Measurements from ENCODE around the gene IFT80.
"Not testable (repeated sequence)": the region's sequence is repeated elsewhere in the genome, so short reads cannot be mapped to it uniquely, and the experiment has no call there.

IFT80 gene

DNA sequence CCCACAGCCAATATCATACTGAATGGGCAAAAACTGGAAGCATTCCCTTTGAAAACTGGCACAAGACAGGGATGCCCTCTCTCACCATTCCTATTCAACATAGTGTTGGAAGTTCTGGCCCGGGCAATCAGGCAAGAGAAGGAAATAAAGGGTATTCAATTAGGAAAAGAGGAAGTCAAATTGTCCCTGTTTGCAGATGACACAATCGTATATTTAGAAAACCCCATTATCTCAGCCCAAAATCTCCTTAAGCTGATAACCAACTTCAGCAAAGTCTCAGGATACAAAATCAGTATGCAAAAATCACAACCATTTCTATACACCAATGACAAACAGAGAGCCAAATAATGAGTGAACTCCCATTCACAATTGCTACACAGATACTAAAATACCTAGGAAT is 36.1 kb downstream of the IFT80 start:
- not testable (repeated sequence) for DNase-seq (ENCODE audit: low read depth)

DNA sequence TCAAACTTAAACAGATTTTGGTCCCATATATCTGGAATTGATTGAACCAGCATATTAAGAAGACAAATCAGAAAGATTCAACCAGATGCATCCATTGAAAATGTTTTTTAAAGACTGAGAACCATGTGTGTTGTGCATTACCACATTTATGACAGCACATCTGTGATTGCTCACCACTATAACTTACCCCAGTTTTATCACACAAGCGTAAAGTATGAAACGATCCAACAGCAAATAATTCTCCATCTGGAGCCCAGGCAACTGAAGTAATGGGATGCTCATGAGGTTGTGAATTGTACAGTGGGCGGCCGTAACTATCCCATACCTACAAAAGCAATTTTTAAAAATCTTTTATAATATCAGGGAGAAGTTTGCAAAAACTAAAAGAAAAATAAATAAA is 43.2 kb downstream of the IFT80 start:
- DNase-seq (ENCODE audit: low read depth) = no peak

DNA sequence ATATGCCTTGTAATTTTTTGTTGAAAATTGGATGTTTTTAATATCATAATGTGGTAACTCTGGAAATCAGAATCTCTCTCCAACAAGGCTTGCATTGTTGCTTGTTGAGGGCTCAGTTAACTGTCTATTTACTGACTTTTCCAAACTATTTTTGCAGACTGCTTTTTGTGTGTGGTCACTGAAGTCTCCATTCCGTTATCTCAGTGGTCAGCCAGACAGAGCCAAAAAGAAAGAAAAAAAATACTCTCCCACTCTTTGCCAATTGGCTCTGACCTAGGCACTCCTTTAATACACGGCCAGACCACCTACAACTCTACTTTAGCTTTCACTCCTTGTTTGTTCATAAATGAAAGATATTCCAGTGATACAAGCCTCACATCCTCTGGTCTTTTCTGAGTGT is 52.5 kb downstream of the IFT80 start:
- no peak for DNase-seq (ENCODE audit: low read depth)

DNA sequence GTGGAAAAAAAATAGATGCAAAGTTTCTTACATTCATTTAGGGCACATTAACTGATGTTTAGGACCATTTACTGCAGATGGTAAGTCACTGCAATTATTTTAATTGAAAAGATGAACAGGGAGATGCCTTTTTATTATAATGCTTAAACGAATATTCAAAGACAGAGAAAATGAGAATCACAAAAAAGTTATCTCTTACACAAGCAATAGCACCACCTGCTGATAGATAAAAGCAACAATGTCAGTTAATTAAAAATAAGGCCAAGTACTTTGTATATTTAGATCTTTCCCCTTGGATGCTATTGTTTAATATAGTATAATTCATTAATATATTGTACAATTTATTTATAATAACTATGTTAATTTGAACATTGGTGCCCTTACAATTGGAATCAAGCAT is 55.9 kb downstream of the IFT80 start:
- DNase-seq (ENCODE audit: low read depth) = no peak

DNA sequence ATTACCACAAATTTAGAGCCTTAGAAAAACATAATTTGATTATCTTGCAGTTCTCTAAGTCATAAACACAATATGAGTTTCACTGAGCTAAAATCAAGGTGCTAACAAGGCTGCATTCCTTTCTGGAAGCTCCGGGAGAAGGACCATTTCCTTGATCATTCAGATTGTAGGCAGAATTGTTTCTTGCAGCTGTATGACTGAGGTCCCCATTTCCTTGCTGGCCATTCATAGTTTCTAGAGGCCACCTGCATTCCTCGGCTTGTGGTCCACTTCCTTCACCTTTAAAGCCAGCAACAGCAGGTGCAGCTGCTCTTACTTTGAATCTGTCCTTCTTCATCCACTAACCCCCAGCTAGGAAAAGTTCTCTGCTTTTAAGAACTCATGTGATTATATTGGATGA is 58.7 kb downstream of the IFT80 start:
- DNase-seq (ENCODE audit: low read depth) = no peak

DNA sequence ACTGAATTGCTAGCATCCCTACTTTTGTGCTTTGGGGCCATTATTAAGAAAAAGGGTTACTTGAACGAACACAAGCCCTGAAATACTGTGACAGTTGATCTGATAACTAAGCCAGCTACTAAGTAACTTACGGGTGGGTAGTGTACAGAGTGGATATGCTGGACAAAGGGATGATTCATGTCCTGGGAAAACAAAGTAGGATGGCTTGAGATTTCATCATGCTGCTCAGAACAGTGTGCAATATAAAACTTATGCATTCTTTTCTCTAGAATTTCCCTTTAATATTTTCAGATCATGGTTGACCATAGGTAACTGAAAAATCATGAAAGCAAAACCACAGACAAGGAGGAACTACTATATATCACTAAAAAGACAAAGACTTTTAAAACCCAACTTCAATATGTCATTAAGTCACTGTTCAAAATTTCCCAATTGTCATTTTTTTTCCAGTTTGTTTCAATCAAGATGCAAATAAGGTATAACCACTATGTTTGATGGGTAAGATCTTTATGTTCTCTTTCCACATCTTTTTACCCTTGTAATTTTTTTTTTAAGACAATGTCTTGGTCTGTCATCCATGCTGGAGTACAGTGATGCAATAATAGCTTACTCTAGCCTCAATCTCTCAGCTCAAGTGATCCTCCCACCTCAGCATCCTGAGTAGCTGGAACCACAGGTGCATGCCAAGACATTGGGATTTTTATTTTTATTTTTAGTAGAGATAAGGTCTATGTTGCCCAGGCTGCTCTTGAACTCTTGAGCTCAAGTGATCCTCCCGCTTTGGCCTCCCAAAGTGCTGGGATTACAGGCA is 67.7 kb downstream of the IFT80 start:
- no peak for DNase-seq (ENCODE audit: low read depth)

DNA sequence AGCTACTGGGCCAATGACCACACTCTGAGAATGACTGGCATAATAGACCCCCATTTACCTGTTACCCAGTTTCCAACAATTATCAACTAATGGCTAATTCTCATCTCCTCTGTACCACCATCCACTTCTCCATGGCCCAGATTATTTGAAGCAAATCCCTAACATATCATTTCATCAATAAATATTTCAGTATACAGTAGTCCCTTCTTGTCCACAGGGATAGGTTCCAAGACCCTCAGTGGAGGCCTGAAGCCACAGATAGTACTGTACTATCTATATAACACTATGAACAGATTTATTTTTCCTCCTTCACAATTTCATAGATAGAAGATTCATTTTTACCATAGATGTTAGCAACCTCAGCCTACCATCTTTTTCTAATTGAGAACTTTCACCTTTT is 68.3 kb downstream of the IFT80 start:
- no peak for DNase-seq (ENCODE audit: low read depth)

DNA sequence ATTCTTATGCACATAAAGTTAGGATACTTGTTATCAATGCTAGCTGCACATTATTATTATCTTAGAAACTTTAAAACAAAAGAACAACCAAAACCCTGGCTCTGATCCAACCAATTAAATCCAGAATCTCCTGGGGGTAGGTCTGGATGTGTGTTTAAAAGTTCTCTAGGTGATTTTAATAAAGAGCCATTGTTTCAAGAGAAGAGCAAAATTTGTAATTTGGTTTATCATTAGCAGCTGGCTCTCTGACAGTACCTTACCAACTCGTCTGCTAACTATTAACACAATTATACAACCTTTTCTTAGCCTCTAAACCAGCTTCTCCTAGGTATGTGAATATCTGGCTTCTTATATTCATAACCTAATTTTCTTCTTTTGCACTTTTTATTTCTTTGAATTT is 68.9 kb downstream of the IFT80 start:
- no peak for DNase-seq (ENCODE audit: low read depth)

DNA sequence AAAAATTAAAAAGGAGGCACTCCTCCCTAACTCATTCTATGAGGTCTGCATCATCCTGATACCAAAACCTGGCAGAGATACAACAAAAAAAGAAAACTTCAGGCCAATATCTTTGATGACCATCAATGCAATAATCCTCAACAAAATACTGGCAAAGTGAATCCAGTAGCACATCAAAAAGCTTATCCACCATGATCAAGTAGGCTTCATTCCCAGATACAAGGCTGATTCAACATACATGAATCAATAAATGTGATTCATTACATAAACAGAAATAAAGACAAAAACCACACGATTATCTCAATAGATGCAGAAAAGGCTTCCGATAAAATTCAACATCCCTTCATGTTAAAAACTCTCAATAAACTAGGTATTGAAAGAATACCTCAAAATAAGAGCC is 72.7 kb downstream of the IFT80 start:
- DNase-seq (ENCODE audit: low read depth) = not testable (repeated sequence)

DNA sequence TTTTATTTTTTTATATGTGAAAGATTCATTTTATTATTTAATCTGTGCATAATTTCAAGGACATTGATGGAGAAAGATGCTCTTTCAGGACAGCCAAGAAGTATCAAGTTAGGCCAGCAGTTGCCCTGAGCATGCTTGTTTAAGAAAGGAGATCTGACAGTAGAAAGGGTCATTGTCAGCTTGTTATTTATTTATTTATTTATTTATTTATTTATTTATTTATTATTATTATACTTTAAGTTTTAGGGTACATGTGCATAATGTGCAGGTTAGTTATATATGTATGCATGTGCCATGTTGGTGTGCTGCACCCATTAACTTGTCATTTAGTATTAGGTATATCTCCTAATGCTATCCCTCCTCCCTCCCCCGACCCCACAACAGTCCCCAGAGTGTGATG is 77.2 kb downstream of the IFT80 start:
- DNase-seq (ENCODE audit: low read depth) = not testable (repeated sequence)

DNA sequence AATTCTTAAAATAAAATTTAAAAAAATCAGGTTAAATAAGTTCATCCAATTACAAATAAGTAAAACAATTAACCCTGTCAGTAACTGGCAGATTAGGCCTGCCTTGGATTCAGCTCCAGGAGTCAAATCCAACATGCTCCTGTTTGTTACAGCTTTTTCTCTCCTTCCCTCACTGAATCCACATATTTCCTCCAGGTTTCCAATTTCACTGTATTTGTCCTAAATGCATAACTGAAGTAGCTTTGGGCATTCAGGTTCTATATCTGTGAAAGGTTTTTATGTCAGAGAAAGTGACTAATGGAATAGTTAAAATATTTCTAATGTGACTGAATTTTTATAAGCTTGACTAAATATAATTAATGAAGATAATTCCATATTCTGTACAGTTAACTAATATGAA is 79.7 kb downstream of the IFT80 start:
- no peak for DNase-seq (ENCODE audit: low read depth)

DNA sequence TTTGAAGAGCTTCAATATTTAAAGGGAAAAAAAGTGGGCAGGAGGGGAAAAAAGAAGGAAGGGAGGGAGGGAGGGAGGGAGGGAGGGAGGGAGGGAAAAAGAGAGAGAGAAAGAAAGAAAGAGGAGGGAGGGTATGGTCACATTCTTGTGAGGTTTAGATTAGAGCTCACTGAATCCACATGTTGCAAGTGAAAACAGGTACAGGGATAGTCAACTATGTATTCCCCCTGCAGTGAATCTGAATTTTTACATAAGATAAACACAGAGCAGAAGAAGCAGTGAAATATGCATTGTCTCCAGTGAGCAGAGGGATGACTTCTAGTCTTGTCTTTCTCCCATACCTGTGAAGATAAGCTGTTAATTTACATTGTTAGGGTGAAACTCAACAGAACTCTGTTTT is 84.0 kb downstream of the IFT80 start:
- DNase-seq (ENCODE audit: low read depth) = no peak

DNA sequence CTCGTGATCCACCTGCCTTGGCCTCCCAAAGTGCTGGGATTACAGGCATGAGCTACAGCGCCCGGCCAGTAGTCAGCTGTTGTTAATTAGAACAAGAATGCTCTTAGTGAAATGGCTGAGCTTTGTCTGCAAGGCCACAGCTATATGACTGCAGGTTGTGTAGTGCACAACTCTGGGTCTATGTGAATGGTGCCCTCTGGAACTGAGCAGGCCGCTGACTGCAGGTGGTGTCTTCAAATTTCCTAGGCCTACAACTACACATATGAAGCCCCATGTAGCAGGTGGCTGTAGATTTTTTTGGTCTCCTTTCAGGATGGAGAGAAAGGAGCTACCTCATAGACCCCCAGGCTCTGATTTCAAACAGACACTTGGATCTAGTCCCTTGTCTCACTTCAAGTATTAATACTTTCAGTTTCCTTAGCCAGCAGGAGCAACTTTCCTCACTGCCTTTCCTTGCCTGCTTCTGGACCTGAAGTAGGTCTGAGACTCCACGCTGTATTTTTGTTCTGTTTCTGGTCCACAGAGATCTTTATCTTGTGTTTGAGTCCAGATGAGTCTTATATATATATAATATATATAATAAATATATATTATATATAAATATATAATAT is 86.9 kb downstream of the IFT80 start:
- no peak for DNase-seq (ENCODE audit: low read depth)

DNA sequence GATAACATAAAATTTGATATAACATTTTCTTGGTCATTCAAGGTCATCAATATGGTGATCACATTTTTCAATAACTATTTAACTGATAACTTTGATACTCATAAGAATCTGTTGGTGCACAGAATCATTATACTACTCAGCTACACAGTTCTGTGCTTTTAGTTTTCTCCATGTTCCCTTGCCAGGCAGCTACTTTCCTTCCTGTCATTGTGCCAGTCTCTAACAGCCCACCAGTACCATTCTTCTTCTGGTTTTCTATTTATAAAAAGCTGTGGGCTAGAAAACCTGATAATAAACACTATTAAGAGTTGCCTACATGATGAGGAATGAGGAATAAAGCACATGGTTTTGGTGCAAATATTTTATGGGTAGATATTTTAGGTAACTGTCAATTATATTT is 96.2 kb downstream of the IFT80 start:
- DNase-seq (ENCODE audit: low read depth) = no peak

DNA sequence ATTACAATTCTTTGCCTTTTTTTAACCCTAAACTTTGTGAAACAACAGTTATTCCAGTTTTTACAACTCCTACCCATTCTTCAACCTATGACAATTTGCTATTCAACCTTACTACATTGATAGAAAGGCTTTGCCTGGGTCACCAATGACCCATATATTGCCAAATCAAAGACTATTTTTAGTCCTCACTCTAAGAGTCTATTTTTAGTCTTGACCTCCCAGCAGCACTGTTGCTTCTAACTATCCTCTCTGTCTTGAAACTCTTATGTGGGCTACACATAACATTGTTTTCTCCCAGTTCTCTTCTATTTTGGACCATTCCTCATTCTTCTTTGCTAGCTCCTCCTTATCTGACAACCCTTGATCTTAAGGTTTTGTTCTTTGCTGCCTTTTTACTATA is 102.4 kb downstream of the IFT80 start:
- DNase-seq (ENCODE audit: low read depth) = no peak

DNA sequence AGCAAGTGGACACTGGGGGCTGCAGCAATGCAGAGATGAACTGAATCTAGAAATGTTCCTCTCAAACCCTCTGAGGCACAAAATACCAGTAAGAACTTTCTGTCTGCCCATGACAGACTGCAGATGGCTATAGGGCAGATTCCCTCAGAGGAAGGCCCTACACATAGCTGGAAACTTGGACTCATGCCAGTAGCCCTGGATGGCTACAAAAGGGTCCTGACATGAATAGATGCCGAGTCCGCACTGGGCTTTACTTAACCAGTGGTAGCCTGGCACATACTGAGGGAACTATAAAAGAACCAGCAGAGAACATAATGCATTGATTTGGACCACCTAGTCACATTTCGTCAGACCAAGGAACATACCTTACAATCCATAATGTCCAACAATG is 107.1 kb downstream of the IFT80 start:
- DNase-seq (ENCODE audit: low read depth) = no peak

DNA sequence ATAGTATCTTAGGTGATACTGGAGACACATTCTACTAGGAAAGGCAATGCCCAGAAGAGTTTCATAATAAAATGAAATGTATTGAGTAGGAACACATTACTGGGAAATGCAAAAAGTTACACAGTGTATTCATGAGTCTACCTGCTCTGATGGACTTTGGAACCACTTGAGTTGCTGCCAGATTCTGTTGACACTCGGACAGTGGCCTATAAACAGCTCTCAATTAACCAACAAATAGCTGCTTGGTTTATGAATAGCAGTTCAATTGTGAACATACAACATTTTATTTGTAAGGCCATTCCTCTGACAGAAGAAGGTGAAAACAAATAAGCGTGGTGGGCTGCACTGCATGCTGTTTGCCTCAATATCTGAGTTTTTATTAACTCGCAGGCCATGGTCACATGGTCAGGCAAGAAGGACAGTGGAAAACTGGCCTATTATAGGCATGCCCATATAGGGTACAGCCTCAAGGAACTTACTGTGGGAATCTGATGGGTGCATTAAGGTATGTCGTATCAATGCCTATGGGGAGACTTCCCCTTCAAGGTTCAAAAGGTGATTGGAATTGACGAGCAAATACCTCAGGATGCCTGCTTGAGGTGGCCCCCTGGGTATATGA is 107.6 kb downstream of the IFT80 start:
- DNase-seq (ENCODE audit: low read depth) = no peak

DNA sequence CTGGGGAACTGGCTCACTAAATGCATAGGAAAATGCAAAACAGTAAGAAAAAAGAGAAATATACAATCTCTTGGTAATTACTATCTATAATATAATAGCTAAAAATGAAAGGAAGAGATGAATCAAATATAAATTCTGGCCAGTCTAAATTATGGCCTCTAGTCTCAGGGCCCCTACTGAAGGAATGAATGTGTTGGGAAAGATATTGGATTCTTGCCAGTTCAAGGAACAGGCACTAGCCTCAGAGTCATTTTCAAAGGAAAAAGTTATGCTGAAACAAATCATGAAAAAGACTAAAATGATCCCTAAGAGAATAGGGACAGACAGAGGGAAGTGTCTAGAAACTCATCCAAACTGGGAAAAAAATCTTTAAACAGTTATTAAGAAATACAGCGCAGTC is 111.4 kb downstream of the IFT80 start:
- no peak for DNase-seq (ENCODE audit: low read depth)

DNA sequence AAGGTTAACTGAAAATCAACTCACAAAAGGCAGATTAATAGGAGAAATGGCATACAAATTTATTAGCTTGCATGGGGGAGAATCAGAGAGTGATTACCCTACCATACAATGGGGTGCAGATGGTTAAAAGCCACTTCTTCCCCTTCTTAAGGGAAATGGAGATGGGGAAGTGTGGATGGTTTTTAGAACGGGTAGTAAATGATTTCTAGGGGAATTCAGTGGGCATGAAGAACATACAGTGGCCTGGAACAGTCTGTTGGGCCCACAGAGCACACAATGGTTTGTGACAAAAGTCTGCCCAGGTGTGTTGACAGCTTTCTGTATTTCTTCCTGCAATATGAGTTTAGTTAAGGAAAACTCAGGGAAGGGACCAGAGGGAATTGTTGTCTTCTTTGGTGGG is 112.8 kb downstream of the IFT80 start:
- DNase-seq (ENCODE audit: low read depth) = no peak

DNA sequence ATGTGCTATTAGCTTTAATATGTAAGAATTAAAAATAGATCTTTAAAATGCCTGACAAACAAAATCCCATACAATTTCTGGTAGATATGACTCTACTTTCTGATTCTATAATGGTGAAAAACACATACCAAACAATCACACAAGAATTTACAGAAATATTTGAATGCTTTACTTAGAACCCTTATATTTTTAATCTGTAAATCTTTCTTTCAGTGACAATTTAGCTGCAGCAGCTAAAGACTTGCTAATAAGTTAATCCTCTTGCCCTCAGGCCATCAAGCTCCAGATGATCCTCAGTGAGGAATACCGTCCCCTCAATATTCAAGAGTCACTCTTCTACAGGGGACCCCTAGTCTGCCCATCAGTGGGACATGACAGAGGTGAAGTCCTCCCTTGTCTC is 118.2 kb downstream of the IFT80 start:
- DNase-seq (ENCODE audit: low read depth) = no peak

DNA sequence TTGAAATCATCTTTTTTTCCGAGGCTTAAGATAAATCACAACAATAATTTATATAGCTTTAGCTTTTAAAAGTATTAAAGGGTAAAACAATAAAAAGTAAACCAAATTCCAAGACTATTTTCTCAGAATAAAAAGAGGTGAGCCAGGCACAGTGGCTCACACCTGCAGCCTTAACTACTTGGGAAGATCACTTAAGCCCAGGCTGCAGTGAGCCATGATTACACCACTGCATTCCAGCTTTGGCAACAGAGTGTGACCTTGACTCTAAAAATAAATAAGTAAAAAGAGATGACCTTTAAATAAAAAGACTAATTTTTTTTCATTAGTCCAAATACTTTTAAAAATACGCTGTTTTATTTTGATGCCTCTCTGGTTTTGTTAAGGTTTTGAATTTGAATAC is 119.4 kb downstream of the IFT80 start:
- DNase-seq (ENCODE audit: low read depth) = no peak

DNA sequence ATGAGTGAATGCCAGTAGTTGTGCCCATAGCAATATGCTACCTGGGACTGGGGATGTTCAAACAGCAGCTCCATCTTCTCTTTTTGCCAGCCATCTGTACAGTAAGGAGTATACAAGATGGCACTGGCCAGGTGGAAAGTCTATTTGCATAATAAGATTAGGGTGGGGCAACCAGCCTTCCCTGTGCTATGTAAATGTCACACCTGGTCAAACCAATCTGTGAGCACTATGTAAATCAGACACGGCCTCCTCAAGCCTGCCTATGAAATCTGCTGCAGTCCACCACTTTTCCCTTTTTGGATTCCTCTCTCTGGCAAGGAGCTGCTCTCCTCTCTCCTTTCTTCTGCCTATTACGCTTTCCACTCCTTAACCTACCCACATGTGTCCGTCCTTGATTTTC is 120.8 kb downstream of the IFT80 start:
- no peak for DNase-seq (ENCODE audit: low read depth)

DNA sequence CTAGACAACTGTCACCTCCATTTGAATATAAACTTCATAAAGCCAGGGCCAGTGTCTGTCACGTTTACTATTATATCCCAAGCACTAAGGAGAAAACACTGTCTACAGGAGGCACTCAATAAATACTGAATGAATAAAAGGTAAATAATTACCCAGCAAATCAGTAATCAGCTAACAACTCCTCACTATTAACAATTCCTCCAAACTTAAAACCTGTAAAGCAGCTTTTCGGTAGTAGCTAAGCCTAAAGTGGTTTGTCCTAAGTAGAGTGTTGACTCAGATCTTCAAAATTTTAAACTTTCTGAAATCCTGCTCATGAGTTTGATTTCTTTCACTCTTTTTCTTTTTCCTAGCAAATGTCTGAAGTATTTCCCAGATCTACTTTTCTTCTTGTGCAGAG is 133.9 kb downstream of the IFT80 start:
- DNase-seq (ENCODE audit: low read depth) = no peak
